BE2C (cell line): Measurements from ENCODE around the gene TMPRSS9.

Source experiments
- DNase-seq: peaks from one replicate; pipeline ENCODE4 v3.0.0-alpha.2; 2020
- H3K27me3 ChIP-seq: fragments of 250-450 bp; sonication (Bioruptor Pico); 2 replicates; pipeline ENCODE4 v1.5.1; 2020; ENCODE audit warnings: mild to moderate bottlenecking
- H3K36me3 ChIP-seq: fragments of 250-450 bp; sonication (Bioruptor Pico); 2 replicates; pipeline ENCODE4 v1.5.1; 2020; ENCODE audit warnings: mild to moderate bottlenecking
- H3K4me1 ChIP-seq: fragments of 250-450 bp; sonication (Bioruptor Pico); 2 replicates; pipeline ENCODE4 v1.5.1; 2020
- H3K4me3 ChIP-seq: 2 replicates; pipeline ENCODE4 v1.5.1; 2011; ENCODE audit warnings: low read depth, low read length
- H3K9me3 ChIP-seq: fragments of 250-450 bp; sonication (Bioruptor Pico); 2 replicates; pipeline ENCODE4 v1.5.1; 2020
- TF ChIP-seq, protein P1 (sequence below): IDR thresholded peaks from 2 replicates; pipeline ENCODE4 v1.5.1; 2012; ENCODE audit warnings: mild to moderate bottlenecking, low read depth, low read length

TMPRSS9 gene

DNA sequence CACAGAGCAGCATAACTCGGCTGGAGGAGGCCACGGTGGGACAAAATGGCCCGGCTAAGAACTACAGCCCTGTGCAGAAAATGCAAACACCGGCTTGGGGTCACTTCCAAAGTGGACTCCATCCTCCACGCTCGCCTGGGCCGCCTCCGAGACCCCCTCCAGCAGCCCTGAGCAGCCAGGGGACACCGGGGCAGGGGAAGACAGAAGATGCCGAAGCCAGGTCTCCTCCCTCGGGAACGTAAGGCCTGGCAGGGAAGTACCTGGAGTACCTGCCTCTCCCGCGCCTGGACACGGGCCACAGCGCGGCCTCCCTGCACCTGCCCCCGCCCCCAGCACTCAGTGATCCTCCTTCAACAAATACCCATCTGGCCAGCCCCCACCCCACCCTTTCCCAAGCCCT, 91.7 kb downstream of the TMPRSS9 start:
- Histone ChIP-seq H3K36me3 (peaks cover 38% of the 10 kb centered on the region), H3K27me3 (no peaks in the 10 kb centered on the region), H3K4me3 (no peak overlapping the region), H3K9me3 (no peaks in the 10 kb centered on the region), H3K4me1 (no peaks in the 10 kb centered on the region)
- TF ChIP-seq, protein P1, sequence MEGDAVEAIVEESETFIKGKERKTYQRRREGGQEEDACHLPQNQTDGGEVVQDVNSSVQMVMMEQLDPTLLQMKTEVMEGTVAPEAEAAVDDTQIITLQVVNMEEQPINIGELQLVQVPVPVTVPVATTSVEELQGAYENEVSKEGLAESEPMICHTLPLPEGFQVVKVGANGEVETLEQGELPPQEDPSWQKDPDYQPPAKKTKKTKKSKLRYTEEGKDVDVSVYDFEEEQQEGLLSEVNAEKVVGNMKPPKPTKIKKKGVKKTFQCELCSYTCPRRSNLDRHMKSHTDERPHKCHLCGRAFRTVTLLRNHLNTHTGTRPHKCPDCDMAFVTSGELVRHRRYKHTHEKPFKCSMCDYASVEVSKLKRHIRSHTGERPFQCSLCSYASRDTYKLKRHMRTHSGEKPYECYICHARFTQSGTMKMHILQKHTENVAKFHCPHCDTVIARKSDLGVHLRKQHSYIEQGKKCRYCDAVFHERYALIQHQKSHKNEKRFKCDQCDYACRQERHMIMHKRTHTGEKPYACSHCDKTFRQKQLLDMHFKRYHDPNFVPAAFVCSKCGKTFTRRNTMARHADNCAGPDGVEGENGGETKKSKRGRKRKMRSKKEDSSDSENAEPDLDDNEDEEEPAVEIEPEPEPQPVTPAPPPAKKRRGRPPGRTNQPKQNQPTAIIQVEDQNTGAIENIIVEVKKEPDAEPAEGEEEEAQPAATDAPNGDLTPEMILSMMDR, result no peak
- DNase-seq, result no peak

DNA sequence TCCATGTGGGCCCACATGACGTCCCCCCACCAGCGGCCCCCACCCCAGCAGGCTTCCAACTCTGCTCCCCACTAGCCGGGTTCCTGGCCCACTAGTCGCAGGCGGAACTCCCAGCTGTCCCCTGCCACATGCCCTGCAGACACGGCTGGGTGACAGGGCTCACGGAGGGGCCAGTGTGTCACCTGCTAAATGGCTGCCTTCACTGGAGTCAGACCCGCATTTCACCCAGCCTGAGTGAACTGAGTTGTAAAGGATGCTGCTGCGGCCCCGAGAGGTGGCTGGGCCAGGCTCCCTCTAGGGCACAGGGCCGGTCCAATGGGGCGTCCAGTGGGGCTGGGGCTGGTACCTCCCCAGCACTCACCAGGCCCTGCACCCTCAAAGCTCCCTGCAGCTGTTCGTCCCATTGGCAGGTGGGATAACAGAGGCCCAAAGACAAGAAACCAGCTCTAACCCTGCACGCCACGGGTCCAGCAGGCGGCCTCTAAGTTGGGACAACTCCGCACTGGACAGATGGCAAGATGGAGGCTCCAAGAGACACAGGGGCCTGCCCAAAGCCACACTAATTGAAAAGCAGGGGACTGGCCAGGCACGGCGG, 93.5 kb downstream of the TMPRSS9 start:
- no peak overlapping the region for H3K4me3 ChIP-seq
- TF ChIP-seq, protein P1, result no peak
- no peaks in the 10 kb centered on the region; the same call in 1 of the 2 replicates for H3K4me1 ChIP-seq
- no peaks in the 10 kb centered on the region for H3K27me3 ChIP-seq
- no peak for DNase-seq
- no peaks in the 10 kb centered on the region for H3K9me3 ChIP-seq
- H3K36me3 ChIP-seq, result peaks cover 25% of the 10 kb centered on the region

DNA sequence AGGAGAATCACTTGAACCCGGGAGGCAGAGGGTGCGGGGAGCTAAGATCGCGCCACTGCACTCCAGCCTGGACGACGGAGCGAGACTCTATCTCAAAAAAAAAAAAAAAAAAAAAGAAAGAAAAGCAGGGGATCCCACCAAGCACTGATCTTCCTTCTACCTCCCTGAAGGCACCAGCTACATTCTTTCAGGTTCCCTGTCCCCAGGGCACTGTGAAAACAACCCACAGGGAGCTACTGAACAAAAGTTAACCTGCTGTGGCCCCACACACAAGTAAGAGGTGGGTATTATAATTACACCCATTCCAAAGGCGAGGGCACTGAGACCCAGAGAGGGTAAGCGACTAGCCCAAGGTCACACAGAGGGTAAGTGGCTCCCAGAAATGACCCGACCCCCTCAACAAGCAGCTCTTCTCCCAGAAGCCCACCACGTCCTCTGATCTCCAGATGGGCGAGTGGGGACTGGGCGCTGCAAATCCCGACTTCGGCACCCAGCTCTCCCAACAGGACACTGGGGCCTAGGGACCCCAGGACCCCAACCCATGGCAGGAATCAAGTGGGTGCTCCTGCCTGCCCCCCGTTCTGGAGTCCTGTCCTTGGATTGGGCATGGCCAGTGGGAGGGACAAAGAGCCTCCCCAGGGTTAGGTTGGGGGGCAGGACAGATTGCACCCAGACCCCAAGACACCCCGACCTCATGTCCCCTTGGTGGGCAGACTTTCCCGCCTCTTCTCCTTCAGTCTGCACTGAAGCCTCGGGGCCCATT, 94.3 kb downstream of the TMPRSS9 start:
- no peaks in the 10 kb centered on the region for H3K27me3 ChIP-seq
- TF ChIP-seq, protein P1, result no peak
- no peak for DNase-seq
- no peaks in the 10 kb centered on the region for H3K9me3 ChIP-seq
- H3K4me1 ChIP-seq, result no peaks in the 10 kb centered on the region; the same call in 1 of the 2 replicates
- H3K36me3 ChIP-seq, result peaks cover 21% of the 10 kb centered on the region
- H3K4me3 ChIP-seq, result no peak overlapping the region

DNA sequence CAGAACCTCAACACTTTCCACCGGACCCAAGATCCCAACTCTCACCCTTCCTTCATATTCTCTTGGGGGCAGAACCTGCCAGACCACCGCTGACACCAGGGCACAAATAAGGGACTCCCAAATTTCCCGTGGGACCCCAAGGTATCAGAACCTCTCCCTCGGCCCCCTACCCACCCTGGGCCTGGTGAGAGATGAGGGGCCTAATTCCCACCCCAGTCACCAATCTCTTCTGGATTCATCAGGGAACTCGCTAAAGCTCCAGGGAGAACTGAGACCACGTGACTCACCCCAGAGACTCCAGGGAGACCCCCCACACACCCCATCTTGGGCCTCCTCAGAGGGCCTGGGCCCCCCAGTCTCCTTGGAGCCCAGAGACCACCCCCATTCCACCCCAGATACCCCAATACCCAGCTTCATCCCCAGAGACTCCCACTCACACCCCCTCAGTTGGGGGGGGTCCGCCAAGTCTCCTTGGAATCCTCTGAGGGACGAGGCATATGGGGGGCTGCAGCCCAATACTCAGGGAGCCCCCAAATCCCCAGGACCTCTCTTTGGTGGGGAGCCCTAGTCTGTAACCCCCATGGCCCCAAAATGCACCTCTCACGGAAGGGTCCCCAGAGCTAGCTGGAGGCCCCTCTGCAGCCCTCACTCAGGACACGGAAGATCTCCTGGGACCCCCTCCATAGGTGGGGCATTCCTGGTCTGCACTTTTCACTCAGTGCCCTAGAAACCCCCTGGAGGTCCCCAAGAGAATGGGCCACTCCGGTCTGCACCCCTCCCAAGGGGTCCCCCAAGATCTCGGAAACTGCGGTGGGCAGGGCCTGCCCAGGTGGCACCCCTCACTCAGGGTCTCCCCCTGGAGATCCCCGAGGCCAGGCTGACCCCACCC, 95.1 kb downstream of the TMPRSS9 start:
- Histone ChIP-seq H3K9me3 (no peaks in the 10 kb centered on the region), H3K27me3 (no peaks in the 10 kb centered on the region), H3K4me3 (peak overlapping the region; percentile 91), H3K4me1 (no peaks in the 10 kb centered on the region; the same call in 1 of the 2 replicates), H3K36me3 (peaks cover 17% of the 10 kb centered on the region)
- no peak for DNase-seq
- TF ChIP-seq, protein P1, result no peak

DNA sequence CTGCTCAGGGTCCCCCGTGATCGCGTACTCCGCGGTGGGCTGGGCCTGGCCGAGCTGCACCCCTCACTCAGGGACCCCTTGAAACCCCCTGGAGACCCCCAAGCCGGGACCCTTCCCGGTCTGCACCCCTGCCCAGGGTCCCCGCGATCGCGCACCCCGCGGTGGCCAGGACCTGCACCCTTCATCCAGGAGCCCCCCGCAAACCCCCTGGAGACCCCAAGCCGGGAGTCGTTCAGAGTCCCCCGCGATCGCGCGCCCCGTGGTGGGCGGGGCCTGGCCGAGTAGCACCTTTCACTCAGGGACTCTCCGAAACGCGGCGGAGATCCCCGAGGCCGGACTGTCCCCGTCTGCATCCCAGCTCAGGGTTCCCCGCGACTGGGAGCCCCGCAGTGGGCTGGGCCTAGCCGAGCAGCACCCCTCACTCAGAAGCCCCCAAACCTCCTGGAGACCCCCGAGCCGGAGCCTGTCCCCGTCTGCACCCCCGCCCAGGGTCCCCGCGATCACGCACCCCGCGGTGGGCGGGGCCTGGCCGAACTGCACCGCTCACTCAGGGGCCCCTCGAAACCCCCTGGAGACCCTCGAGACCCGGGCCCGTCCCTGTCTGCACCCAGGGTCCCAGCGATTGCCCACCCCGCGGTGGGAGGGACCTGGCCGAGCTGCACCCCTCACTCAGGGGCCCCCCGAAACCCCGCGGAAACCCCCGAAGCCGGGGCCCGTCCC, 95.9 kb downstream of the TMPRSS9 start:
- Histone ChIP-seq H3K9me3 (no peaks in the 10 kb centered on the region), H3K4me1 (no peaks in the 10 kb centered on the region; the same call in 1 of the 2 replicates), H3K27me3 (no peaks in the 10 kb centered on the region), H3K36me3 (peaks cover 15% of the 10 kb centered on the region), H3K4me3 (peak overlapping the region; percentile 91)
- peak; percentile 44 for DNase-seq
- TF ChIP-seq, protein P1, result no peak
